ENCODE results near the gene INPP1. TPM values are rescaled to one million over a fixed set of nuclear protein-coding genes. Genes with fewer than 3 reads are reported as not detected.

INPP1 gene
- total RNA-seq, 1 experiment from 2014 or later, result 4.3 TPM

DNA sequence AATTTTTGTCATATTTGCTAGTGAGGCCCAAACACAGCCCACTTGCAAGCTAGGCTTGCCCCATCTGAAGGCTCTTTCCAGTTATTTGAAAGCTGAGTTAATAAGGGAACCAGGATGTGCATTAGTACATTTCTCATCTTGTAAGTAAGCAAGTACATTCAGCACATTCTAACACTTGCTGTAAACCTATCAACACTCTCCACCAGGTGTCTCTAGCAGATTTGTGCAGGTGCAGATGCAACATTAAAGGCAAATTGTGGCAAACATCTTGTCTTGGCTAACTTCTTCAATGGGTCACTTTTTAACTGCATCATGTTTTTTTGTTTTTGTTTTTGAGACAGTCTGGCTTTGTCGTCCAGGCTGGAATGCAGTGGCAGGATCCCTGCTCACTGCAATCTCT lies 39.5 kb downstream of the INPP1 start:
- Mint-ChIP-seq H3K36me3 (ENCODE audit: insufficient read depth in 1 of 3, low read depth in 3 of 3) (no peaks in the 10 kb centered on the region), H3K27me3 (ENCODE audit: low read depth) (no peaks in the 10 kb centered on the region; the same call in 1 of the 2 replicates), H3K27ac (no peak overlapping the region; a peak in 1 of 7 replicates), H3K4me3 (no peak overlapping the region), H3K4me1 (peaks cover 0 to 2% of the 10 kb centered on the region in 2 experiments; a peak in 1 of 4 replicates), H3K9me3 (no peaks in the 10 kb centered on the region)
- no CpG with 5 or more reads among the region's 1 CpG for WGBS (ENCODE audit: extremely low coverage, insufficient read length, low lambda C conversion rate)
- H3K79me1 ChIP-seq (ENCODE audit: insufficient read depth, low read depth, low read length, poor library complexity, severe bottlenecking), result no peaks in the 10 kb centered on the region
- no peak overlapping the region for H4K5ac ChIP-seq (ENCODE audit: insufficient read length, low read depth, low read length)
- no peaks in the 10 kb centered on the region for H3K4me1 ChIP-seq (ENCODE audit: insufficient read depth, low read length)
- H3K4me2 ChIP-seq (ENCODE audit: insufficient read depth, insufficient read length, low read length), result no peak overlapping the region
- no peak overlapping the region for H4K8ac ChIP-seq (replicated peaks; ENCODE audit: insufficient read length, low read depth, low read length)
- H2AFZ ChIP-seq (ENCODE audit: low read length), result no peak overlapping the region
- no peaks in the 10 kb centered on the region for H3K27me3 ChIP-seq (ENCODE audit: insufficient read depth, low read length)
- peak; percentile 65; the same call in 2 of the 3 replicates for TF ChIP-seq CTCF (conservative IDR thresholded peaks at IDR 0.05)
- no peak overlapping the region for H3K14ac ChIP-seq (ENCODE audit: insufficient read depth, low read length)
- no peak overlapping the region for H4K91ac ChIP-seq (ENCODE audit: insufficient read length, low read depth, low read length)
- H2BK15ac ChIP-seq (ENCODE audit: low read depth, low read length), result no peak overlapping the region
- no peaks in the 10 kb centered on the region for H3K9me3 ChIP-seq (ENCODE audit: control insufficient read depth, low read depth, low read length)
- no peaks in the 10 kb centered on the region for H3K79me2 ChIP-seq (ENCODE audit: insufficient read depth, low read length)
- no peak overlapping the region for H2BK20ac ChIP-seq (ENCODE audit: low read depth, low read length, poor library complexity, severe bottlenecking)
- H3K27ac ChIP-seq (ENCODE audit: insufficient read length, low read depth, low read length), result no peak overlapping the region
- H3K4ac ChIP-seq (ENCODE audit: low read depth, low read length), result no peak overlapping the region
- H2BK12ac ChIP-seq (ENCODE audit: insufficient read length, low read depth, low read length), result no peak overlapping the region
- no peak overlapping the region for H3K18ac ChIP-seq (ENCODE audit: insufficient read length, low read depth, low read length)
- H2BK5ac ChIP-seq (ENCODE audit: insufficient read length, low read length), result no peak overlapping the region
- no peak for DNase-seq
- H3T11ph ChIP-seq (ENCODE audit: low read length), result no peak overlapping the region
- H3K23ac ChIP-seq (ENCODE audit: insufficient read length, low read depth, low read length), result no peak overlapping the region
- no peak overlapping the region for H3K9ac ChIP-seq (ENCODE audit: extremely low read depth, insufficient read length, low read length)
- no peak overlapping the region for H3K56ac ChIP-seq (ENCODE audit: insufficient read length, low read depth, low read length)
- no peaks in the 10 kb centered on the region for H4K20me1 ChIP-seq (ENCODE audit: control insufficient read depth, insufficient read depth, insufficient read length)
- H3K23me2 ChIP-seq (ENCODE audit: insufficient read length, low read depth, low read length, poor library complexity, severe bottlenecking), result no peaks in the 10 kb centered on the region
- H2AK5ac ChIP-seq (ENCODE audit: insufficient read length, low read length), result no peak overlapping the region
- no peak overlapping the region for H2BK120ac ChIP-seq (ENCODE audit: low read depth, low read length, poor library complexity, severe bottlenecking)

All from H9 (cell line).